GM12892 (cell line): Measurements from ENCODE around the gene PPP1R9B.

Experiments used
- POLR2A ChIP-seq: IDR thresholded peaks from 2 replicates; pipeline ENCODE4 v1.6.1; 2011; ENCODE audit warnings: low read depth, low read length, control low read depth
- POLR2AphosphoS5 ChIP-seq: IDR thresholded peaks from 2 replicates; pipeline ENCODE4 v1.6.1; 2011; ENCODE audit warnings: low read depth, low read length, control low read depth
- TAF1 ChIP-seq: IDR thresholded peaks from 2 replicates; pipeline ENCODE4 v1.6.1; 2011; ENCODE audit warnings: low read depth, mild to moderate bottlenecking, control low read depth, low read length, borderline replicate concordance

DNA sequence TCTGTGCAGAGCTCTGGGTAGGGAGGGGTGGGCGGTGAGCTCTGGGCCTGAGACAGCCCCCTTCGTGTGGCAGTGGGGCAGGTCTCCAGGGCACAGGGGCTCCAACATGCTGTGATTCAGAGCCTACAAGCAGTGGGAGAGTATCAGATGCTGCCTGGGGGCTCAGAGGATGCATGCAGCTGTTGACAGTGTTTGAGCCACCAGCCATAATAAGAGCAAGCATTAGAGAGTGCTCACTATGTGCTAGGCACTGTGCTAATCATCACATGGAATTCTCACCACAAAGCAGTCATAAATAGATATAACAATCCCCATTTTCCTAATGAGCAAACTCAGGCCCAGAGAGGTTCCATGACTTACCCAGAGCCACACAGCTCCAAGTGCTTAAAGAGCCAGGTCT is 47.2 kb downstream of the PPP1R9B start:
- TF ChIP-seq POLR2A: no peak
- no peak for TF ChIP-seq POLR2AphosphoS5
- TF ChIP-seq TAF1: no peak
